ENCODE measurements around the gene DNAH5. TPM values are rescaled to one million over a fixed set of nuclear protein-coding genes. Genes with fewer than 3 reads are reported as not detected.

DNAH5 gene
- total RNA-seq, 1 experiment from 2014 or later: 1.1 TPM

Other genes starting within 250 kb of the DNAH5 start
- 96.9 and 104 TPM in 2 replicates for gene TRIO, start 198.7 kb upstream of the DNAH5 start, total RNA-seq (2014; rRNA removed; shearing (Covaris generic))